NCI-H146 (cell line): Measurements from ENCODE around the gene OPCML.

ENCODE experiments used
- DNase-seq: peaks from one replicate; lab custom pipeline; 2025; lab: John Stamatoyannopoulos, UW

The OPCML gene

DNA sequence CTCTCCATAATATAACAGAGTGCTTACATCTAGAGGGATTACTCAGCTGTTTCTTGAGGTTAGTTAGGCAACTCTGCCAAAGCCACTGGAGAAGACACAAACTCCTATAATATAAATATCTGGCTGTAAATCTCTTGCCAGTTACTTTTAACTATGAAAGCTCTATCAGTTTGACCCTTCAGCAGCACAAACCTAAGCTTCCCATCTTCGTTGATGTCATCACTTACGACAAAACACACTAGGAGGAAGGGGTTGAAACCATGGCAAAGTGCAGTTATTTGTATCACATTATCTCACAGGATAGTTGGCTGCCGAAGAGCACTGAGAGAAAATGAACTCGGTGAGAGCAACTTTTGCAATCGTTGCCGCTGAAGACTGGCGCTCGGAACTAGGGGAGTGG, 922.1 kb downstream of the OPCML start:
- no peak for DNase-seq

DNA sequence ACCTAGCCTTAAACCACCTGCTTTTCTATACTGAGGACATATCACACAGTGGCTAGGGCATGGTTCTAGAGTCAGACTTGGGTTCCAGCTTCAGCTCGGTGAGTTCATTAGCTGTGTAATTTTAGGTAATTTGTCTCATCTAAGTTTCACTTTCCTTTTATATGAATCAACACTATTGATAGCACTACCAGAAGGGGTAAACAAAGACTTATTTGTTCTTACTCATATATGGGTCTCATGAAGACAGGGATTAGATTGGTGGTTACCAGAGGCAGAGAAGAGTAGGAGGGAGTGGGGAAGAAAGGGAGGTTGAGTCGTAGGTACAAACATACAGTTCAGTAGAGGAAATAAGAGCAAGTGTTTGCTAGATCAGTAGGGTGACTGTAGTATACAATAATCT, 924.7 kb downstream of the OPCML start:
- no peak for DNase-seq

GRCh38 chr11:132605825-132606570, 926.3 kb downstream of the OPCML start:
- DNase-seq = no peak

- DNase-seq = no peak
Measured at GRCh38 chr11:132604431-132604830, 927.9 kb downstream of the OPCML start.

GRCh38 chr11:132601875-132602274, 930.4 kb downstream of the OPCML start:
- no peak for DNase-seq

DNA sequence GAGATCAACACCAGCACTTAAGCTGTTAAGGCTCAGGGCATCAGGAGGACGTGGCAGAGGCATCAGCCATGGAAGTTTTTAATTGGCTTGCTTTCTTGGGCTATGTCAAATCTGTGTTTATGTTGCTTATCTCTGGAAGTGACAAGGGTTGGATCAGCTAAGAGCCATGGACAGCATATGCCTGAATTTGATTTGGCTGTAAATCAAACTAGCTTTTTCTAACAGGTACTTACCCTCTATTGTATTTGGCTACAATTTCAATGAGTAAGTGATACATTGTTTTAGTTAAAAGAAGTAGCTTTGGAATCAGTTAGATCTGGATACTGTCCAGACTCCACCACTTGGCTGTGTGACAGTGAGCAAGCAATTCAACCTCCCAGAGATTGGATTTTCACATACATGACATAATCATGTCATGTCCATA, 936.6 kb downstream of the OPCML start:
- DNase-seq = no peak

DNA sequence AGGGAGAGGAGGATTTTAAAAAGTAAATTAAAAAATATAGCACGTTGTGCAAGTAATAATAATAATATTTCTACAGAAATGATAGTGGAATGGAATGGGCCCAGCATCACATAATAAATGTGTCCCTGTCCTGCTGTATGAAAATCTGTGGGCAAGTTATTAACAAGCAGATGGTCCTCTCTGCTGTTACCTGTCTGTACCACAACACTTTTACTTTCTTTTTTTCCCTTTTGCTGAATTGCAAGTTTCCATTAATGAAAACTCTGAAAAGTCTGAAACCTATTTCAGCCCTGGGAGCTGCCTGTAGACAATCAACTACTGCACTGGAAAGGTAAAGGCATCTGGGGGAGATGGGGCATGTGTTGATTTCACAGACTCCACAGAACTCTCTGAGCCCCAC, 937.1 kb downstream of the OPCML start:
- DNase-seq = no peak

DNA sequence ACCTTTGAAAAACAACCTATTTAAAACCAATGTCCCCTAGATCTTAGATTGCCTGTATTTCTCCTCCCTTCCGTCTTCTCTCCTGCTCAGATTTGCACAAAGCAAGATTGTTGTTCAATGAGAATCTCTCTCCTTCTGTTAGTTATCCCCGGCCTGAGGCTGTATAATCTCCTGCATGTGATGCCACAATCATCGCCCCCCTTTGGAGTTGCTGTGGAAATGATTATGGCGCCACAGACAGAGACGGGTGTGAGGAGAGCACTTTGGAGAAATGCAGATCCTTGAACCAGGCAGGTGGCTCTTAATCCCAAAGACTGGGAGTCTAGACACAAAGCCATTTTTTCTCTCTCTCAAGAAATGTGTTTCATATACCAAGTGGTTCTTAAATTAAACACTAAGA, 941.3 kb downstream of the OPCML start:
- DNase-seq = peak; percentile 17

GRCh38 chr11:132590554-132590953, 941.7 kb downstream of the OPCML start:
- peak; percentile 42 for DNase-seq

DNA sequence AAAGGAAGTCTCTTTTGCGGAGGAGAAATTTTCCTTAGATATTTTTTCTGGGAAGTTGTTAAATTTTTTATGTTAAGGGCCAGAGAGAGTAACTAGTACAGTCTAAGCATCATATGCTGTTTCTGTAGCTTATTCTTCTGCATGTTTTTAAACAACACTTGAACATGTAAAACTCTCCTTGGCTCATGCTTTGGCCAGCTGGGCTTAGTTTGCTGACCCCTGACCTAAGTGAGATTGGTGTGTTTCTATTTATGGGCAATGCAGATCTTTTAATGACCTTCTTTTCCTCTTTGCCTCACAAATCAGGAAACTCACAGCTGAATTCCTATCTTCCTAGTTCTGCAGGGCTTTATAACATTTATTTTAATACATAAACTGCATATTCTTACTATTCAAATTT, 942.5 kb downstream of the OPCML start:
- no peak for DNase-seq

- no peak for DNase-seq
Measured at GRCh38 chr11:132588366-132588765, 943.9 kb downstream of the OPCML start.

DNA sequence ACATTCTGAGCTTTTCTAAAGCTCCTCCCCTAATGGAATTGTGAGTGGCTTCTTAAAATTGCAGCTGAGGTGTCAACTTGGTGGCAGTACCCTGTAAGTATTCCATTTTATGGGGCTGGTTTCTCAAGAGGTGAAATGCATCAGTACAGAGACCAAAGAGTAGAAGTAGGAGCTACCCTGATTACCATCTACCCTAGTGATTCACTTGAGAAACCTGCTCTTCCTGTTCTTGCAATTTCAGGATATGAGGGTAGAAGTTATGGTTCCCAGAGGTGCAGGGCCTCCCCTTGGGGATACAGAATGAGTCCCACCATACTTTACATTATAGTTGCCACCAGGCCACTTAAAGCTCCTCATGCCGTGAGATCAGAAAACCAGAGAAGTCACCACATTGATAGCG, 944.6 kb downstream of the OPCML start:
- no peak for DNase-seq

DNA sequence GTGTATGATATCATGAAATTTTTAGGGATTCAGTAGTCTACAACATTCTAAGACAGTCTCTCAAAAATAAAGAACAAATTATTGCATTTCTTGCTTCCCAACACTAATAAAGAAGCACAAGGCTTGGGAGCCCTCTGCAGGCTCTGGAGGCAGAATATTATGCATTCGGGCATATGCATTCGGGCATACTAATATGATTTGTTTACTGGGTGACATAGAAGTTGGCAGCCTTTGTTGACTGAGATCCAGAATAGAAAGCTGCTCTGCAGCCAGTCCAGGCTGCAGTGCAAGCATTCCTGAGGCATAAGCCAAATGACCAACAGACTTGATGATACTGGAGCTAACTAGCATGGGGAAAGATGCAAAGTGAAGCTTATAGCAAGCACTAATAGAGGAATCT, 945.5 kb downstream of the OPCML start:
- DNase-seq = no peak

DNA sequence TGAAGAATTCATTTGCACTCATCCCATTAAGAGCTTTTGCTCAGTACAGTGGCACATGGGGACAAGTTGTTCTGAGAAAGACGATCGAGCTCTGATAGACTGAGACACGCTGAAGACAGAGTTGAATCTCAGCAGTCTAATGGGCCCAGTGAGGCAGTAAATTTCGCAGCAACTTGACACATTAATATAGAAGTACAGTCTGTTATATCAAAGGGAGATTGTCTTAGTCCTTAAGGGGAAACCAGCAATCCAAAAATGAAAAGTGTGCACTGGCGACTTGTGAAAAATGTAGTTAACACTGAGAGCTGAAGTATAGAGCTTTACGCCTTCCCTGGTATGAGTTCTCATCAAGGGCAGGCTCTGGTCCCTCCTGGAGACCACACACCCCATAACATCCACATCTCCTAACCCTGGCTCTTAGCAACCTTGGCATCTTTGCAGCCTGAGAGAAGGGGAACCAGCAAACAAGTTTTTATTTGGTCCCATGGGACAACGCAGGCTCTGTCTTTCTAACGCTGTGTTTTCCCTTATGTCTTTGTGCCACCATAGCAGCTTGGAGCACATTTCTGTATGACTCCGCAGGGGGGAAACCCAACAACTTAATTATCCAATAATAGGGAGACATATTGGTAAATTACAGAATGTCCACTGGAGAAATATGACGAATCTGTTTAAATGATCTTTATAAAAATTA, 952.5 kb downstream of the OPCML start:
- DNase-seq = peak; percentile 2

GRCh38 chr11:132579136-132579535, 953.2 kb downstream of the OPCML start:
- no peak for DNase-seq

DNA sequence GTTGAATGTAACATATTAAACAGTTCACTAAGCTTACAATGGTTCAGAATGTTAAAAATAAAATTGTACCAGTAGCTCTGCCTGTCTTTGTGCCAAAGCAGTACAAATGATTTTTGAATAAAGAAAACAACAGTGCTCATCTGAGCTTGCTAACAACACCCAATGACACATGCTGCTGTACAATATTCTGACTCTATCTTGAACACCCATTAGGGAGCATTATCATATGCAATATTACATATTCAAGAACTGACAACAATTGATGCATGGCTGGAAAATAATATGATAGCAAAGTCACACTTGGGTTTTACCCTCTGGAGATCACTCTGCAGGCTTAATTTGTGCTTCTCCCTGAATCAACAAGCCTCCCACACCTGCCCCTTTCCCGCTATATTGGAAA, 953.7 kb downstream of the OPCML start:
- DNase-seq = no peak

DNA sequence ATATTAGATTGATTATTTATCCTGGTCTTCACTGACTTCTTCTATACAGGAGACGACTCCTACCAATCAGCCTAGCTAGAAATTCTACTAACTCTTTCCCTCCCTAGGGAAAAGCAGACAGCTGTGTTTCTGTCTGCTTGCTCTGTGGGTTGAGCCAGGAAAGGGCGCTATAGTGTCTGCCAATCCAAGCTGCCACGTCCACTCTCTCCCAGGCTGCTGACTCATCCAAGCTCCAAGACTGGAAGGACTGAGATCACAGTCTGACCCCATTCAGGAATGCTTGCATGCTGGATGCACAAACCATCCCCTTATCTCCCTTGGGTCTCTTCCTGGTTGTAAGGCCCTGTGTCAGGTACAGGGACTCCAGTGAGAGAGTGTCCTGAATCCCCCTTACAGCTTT, 955.6 kb downstream of the OPCML start:
- DNase-seq = no peak

- DNase-seq = no peak
Measured at GRCh38 chr11:132564091-132564885, 968.0 kb downstream of the OPCML start.

DNA sequence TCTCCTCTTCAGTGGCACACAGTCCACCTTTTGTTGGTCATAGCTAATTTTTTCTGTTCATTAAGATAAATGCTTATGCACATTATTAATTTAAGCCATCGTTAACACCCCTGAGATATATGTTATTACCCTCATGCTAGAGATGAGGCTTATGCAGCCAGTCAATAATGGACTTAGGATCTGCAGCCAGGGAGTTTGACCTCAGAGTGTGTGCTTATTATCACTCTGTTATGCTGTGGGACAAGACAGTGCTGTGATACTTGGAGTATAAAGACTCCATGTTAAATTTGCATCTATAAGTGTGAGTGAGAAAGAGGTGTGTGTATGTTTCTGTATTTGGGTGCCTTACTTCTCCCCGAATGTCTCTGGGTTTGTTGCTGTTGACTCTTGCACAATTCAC, 969.3 kb downstream of the OPCML start:
- no peak for DNase-seq

GRCh38 chr11:132561937-132562336, 970.4 kb downstream of the OPCML start:
- no peak for DNase-seq

DNA sequence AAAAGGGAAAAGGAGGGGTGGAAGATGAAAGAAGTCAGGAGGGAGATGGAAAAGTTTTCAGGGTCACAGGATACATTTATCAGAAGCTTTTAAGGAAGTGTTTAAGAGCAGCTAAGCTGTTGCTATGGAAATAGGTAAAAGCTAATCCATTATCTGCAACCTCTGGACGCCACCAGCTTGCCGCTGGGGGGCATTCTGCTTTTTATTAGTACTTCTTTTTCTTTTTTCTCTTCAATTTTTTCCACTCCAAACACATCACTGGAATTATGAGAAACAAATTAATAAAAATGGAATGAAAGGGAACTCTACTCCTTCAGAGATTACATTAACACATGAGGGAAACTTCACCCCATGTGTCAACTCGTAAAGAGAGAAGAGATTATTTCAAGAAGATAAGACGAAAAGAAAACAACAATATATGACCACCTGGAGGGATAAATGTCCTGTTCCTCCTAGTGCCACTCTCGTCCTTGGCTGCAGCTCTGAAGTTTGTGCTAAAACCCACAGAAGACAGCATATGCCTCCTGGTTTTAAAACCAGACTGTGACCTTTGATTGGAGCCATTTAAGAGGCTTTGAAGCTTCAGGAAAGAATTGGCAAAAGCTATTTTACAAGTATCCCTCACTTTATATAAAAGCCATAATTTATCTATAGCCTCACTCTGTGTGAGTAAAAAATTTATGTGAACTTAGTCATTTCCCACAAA, 972.8 kb downstream of the OPCML start:
- no peak for DNase-seq

GRCh38 chr11:132556316-132556715, 976.0 kb downstream of the OPCML start:
- no peak for DNase-seq
